ENCODE results near the gene ALCAM.

ALCAM gene

GRCh38 chr3:105366326-105367062 lies at the start of gene ALCAM:
TSS of gene ALCAM (plus strand) at chr3:105366909.
- DNase-seq, result peak; percentile 95

- no peak for DNase-seq
Measured at GRCh38 chr3:105317841-105318240, 48.9 kb upstream of the ALCAM start.

- no peak for DNase-seq
Measured at GRCh38 chr3:105322570-105323273, 44.0 kb upstream of the ALCAM start.

GRCh38 chr3:105323274-105323599 lies 43.5 kb upstream of the ALCAM start:
- DNase-seq, result no peak

- DNase-seq, result no peak
Measured at GRCh38 chr3:105324951-105325350, 41.8 kb upstream of the ALCAM start.

- DNase-seq, result no peak
Measured at GRCh38 chr3:105327662-105328337, 38.9 kb upstream of the ALCAM start.

- no peak for DNase-seq
Measured at GRCh38 chr3:105328338-105328730, 38.4 kb upstream of the ALCAM start.

GRCh38 chr3:105332961-105333360 lies 33.7 kb upstream of the ALCAM start:
- DNase-seq, result no peak

- no peak for DNase-seq
Measured at GRCh38 chr3:105334138-105334882, 32.4 kb upstream of the ALCAM start.

GRCh38 chr3:105339946-105340345 lies 26.8 kb upstream of the ALCAM start:
- no peak for DNase-seq

GRCh38 chr3:105343991-105344390 lies 22.7 kb upstream of the ALCAM start:
- DNase-seq, result no peak

- DNase-seq, result no peak
Measured at GRCh38 chr3:105345156-105345555, 21.6 kb upstream of the ALCAM start.

GRCh38 chr3:105347625-105348302 lies 18.9 kb upstream of the ALCAM start:
- DNase-seq, result no peak

GRCh38 chr3:105348307-105348706 lies 18.4 kb upstream of the ALCAM start:
- no peak for DNase-seq

GRCh38 chr3:105349684-105350387 lies 16.9 kb upstream of the ALCAM start:
- DNase-seq, result no peak

GRCh38 chr3:105351821-105352220 lies 14.9 kb upstream of the ALCAM start:
- no peak for DNase-seq

GRCh38 chr3:105352976-105353375 lies 13.7 kb upstream of the ALCAM start:
- no peak for DNase-seq

GRCh38 chr3:105353485-105354161 lies 13.1 kb upstream of the ALCAM start:
- no peak for DNase-seq

GRCh38 chr3:105354429-105354828 lies 12.3 kb upstream of the ALCAM start:
- no peak for DNase-seq

GRCh38 chr3:105355408-105356061 lies 11.2 kb upstream of the ALCAM start:
- no peak for DNase-seq

GRCh38 chr3:105356396-105356795 lies 10.3 kb upstream of the ALCAM start:
- no peak for DNase-seq
